Measurements from ENCODE around the gene ACBD7. TPM values are rescaled to one million over a fixed set of nuclear protein-coding genes. Genes with fewer than 3 reads are reported as not detected.
A peak's percentile ranks its signal among the peaks of the same experiment; 100 is the strongest.

Gene ACBD7
- total RNA-seq, 2 donors from 2014 or later: 0.44 to 0.98 TPM

DNA sequence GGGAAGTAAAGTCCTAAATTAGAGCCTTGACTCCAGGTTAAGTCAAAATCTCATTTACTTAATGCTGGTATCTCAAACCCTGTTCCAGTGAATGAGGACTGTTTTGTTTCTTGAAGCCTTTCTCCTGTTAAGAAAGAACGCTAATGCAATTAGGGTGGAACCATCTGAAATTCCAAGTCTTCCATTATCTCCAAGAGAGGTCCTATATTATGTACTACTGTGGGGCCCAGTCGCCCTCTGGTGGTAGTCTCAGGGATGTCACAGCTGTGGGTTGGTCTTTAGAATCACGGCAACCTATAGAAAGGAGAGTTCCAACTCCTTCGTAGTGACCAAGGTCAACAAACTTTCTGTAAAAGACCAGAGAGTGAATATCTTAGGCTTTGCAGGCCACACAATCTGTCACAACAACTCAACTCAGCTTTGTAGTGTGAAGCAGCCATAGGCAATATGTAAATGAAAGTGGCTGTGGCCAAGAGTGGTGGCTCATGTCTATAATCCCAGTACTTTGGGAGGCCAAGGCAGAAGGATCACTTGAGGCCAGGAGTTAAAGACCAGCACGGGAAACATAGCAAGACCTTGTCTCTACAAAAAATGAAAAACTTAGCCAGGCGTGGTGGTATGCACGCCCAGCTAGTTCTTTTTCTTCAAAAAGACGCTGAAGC, 17.9 kb upstream of the ACBD7 start:
- Histone ChIP-seq H3K9ac (ENCODE audit: low read depth in 2 of 2, low read length in 2 of 2) (no peak overlapping the region), H3K9me3 (no peaks in the 10 kb centered on the region), H3K36me3 (peaks cover 14% of the 10 kb centered on the region), H3K4me3 (no peak overlapping the region), H3K27me3 (no peaks in the 10 kb centered on the region), H3K4me1 (no peaks in the 10 kb centered on the region), H3K27ac (no peak overlapping the region)
- intact Hi-C loops (cut with DNase I): loop anchor here (10.0 kb wide), 1 partner anchor 612 kb away; no protein-coding TSS in a partner anchor
- TF ChIP-seq, protein P1, sequence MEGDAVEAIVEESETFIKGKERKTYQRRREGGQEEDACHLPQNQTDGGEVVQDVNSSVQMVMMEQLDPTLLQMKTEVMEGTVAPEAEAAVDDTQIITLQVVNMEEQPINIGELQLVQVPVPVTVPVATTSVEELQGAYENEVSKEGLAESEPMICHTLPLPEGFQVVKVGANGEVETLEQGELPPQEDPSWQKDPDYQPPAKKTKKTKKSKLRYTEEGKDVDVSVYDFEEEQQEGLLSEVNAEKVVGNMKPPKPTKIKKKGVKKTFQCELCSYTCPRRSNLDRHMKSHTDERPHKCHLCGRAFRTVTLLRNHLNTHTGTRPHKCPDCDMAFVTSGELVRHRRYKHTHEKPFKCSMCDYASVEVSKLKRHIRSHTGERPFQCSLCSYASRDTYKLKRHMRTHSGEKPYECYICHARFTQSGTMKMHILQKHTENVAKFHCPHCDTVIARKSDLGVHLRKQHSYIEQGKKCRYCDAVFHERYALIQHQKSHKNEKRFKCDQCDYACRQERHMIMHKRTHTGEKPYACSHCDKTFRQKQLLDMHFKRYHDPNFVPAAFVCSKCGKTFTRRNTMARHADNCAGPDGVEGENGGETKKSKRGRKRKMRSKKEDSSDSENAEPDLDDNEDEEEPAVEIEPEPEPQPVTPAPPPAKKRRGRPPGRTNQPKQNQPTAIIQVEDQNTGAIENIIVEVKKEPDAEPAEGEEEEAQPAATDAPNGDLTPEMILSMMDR (IDR thresholded peaks at IDR 0.05): peak; percentile 92
- peak; percentile 84 for DNase-seq

DNA sequence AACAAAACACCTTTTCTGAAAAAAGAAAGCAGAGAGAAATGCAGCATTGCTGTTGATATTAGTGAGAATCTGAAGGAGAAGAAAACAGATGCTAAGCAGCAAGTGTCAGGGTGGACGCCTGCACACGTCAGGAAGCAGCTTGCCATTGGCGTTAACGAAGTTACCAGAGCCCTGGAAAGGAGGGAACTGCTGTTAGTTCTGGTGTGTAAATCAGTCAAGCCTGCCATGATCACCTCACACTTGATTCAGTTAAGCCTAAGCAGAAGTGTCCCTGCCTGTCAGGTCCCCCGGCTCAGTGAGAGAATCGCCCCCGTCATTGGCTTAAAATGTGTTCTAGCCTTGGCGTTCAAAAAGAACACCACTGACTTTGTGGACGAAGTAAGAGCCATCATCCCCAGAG, 14.9 kb upstream of the ACBD7 start:
- H3K27me3 ChIP-seq: no peaks in the 10 kb centered on the region
- H3K27ac ChIP-seq: no peak overlapping the region
- H3K4me1 ChIP-seq: peaks cover 12% of the 10 kb centered on the region
- H3K36me3 ChIP-seq: peaks cover 9% of the 10 kb centered on the region
- intact Hi-C loops (cut with DNase I): loop anchor here (10.0 kb wide), 1 partner anchor 609 kb away; no protein-coding TSS in a partner anchor
- no peaks in the 10 kb centered on the region for H3K9me3 ChIP-seq
- TF ChIP-seq, protein P1 (IDR thresholded peaks at IDR 0.05): no peak
- DNase-seq: no peak
- H3K9ac ChIP-seq (ENCODE audit: low read depth in 2 of 2, low read length in 2 of 2): no peak overlapping the region
- no peak overlapping the region for H3K4me3 ChIP-seq

- peak overlapping the region in 1 of 2 donors; percentile 44 for H3K9ac ChIP-seq (ENCODE audit: low read depth in 2 of 2, low read length in 2 of 2)
- peaks cover 13% of the 10 kb centered on the region for H3K4me1 ChIP-seq
- TF ChIP-seq, protein P1 (IDR thresholded peaks at IDR 0.05): no peak
- DNase-seq: no peak
- H3K36me3 ChIP-seq: peaks cover 9% of the 10 kb centered on the region
- no peaks in the 10 kb centered on the region for H3K27me3 ChIP-seq
- no peak overlapping the region for H3K27ac ChIP-seq
- no peaks in the 10 kb centered on the region for H3K9me3 ChIP-seq
- H3K4me3 ChIP-seq: no peak overlapping the region
- intact Hi-C loops (cut with DNase I): loop anchor here (10.0 kb wide), 1 partner anchor 605 kb away; no protein-coding TSS in a partner anchor
Observed at GRCh38 chr10:15099886-15100285, 11.3 kb upstream of the ACBD7 start.

DNA sequence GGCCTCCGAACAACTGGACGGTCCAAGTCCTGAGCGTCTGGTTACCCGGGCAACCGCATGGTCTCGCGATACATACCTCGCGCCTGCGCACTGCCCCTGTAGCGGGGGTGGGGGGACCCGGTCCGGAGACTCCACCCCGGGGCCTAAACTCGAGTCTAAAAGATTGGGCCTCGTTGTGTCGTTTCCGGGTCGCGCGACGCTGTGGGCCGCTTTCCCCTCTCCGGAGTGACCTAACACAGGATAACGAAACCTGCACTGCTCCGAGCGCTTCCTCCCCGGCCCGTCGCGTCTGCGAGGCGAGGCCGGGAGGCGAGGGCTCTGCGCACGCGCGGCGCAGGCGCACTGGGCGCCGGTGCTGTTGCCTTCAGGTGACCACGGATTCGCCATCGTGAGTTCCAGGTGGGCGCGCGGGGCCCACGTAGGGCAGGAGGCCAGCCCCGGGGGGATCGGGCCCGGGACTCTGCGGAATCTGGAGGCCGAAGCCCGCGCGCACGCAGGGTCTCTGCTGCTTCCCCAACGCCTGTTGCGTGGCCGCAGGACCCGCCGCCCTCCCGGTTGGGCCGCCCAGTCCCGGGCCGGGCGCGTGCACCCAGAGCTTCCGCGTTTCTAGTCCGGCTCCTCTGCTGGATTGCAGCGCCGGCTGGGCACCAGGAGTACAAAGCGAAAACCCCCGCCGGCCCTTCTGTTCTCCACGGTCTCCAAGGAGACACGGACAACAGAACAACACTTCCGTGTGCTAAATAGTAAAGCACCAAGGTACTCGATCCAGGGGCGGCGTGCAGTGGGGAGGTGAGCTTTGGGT, 8.6 kb upstream of the ACBD7 start, which contains the start of gene RPP38:
RPP38 (plus strand) TSS at position 345 of the 802 bp plus-strand sequence. CDS start 5,960 bp downstream, outside the sequence.
- peak; percentile 99 for DNase-seq

GRCh38 chr10:15096661-15097010, 8.1 kb upstream of the ACBD7 start:
- TF ChIP-seq, protein P1 (IDR thresholded peaks at IDR 0.05): no peak
- no peak for DNase-seq
- Histone ChIP-seq H3K36me3 (no peaks in the 10 kb centered on the region), H3K9me3 (no peaks in the 10 kb centered on the region), H3K27ac (peak overlapping the region; percentile 90), H3K9ac (ENCODE audit: low read depth in 2 of 2, low read length in 2 of 2) (peak overlapping the region; percentile 94 to 95), H3K4me3 (peak overlapping the region; percentile 83), H3K4me1 (peaks cover 13% of the 10 kb centered on the region), H3K27me3 (no peaks in the 10 kb centered on the region)
- intact Hi-C loops (cut with DNase I): no loop called here

More for the DNA sequence above, 8.6 kb upstream of the ACBD7 start, which contains the start of gene RPP38:
- H3K4me3 ChIP-seq: peak within 1 kb of the TSS; percentile 83
- peaks cover 13% of the 10 kb centered on the region for H3K4me1 ChIP-seq
- no peaks in the 10 kb centered on the region for H3K36me3 ChIP-seq
- H3K27ac ChIP-seq: peak within 1 kb of the TSS; percentile 90
- intact Hi-C loops (cut with DNase I): no loop called here
- H3K9ac ChIP-seq (ENCODE audit: low read depth in 2 of 2, low read length in 2 of 2): peak within 1 kb of the TSS; percentile 94 to 95
- TF ChIP-seq, protein P1 (IDR thresholded peaks at IDR 0.05): no peak
- H3K27me3 ChIP-seq: no peaks in the 10 kb centered on the region
- H3K9me3 ChIP-seq: no peaks in the 10 kb centered on the region

All from colonic mucosa (tissue), 4 donors.